ENCODE data around the gene UBE2J2.
A peak's percentile ranks its signal among the peaks of the same experiment; 100 is the strongest.

The UBE2J2 gene

DNA sequence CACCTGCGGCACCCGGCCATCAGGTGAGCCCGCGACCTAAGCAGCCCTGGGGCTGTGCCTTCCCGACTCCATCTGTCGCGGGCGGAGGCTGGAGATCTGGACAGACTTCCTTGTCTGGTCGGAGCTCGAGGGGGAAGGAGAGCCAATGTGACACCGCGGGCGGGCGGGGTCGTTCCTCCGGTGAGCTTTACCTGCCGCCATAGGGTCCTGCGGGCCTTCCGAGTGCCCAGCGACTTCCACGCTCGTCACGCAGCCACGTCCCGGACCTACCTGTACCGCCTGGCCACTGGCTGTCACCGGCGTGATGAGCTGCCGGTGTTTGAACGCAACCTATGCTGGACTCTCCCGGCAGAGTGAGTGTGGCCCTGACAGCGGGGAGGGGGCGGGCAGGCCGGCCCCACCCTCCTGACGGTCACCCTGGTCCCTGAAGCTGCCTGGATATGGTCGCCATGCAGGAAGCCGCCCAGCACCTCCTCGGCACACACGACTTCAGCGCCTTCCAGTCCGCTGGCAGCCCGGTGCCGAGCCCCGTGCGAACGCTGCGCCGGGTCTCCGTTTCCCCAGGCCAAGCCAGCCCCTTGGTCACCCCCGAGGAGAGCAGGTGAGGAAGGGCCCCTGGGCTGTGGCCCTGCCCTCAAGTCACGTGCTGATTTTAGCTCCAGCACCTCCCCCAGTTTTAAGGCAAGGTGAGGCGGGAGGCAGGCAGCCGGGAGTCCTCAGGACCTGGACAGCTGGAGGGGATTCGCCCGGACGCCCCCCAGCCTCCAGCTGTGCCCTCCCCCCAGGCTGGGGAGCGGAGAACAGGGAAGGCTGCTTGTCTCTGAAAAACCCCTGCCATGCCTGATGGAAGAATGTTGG lies 35.8 kb upstream of the UBE2J2 start:
- no peak for DNase-seq

DNA sequence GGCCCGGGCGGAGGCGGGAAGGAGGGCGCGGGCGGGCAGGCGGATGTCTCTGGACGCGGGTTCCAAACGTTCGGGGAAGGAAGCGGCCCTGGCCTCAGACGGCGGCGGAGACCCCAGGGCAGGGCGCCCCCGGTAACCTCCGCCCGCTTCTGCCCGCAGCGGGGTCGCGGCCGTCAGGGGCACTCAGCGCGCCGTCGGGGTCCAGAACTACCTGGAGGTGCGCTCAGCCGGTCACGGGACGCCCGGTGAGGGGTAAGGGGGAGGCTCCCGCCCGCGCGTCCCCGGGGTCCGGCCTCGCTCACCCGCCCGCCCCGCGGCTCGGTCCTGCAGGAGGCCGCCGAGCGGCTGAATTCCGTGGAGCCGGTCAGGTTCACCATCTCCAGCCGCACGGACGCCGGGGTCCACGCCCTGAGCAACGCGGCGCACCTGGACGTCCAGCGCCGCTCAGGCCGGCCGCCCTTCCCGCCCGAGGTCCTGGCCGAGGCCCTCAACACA lies 35.1 kb upstream of the UBE2J2 start:
- DNase-seq, result no peak

DNA sequence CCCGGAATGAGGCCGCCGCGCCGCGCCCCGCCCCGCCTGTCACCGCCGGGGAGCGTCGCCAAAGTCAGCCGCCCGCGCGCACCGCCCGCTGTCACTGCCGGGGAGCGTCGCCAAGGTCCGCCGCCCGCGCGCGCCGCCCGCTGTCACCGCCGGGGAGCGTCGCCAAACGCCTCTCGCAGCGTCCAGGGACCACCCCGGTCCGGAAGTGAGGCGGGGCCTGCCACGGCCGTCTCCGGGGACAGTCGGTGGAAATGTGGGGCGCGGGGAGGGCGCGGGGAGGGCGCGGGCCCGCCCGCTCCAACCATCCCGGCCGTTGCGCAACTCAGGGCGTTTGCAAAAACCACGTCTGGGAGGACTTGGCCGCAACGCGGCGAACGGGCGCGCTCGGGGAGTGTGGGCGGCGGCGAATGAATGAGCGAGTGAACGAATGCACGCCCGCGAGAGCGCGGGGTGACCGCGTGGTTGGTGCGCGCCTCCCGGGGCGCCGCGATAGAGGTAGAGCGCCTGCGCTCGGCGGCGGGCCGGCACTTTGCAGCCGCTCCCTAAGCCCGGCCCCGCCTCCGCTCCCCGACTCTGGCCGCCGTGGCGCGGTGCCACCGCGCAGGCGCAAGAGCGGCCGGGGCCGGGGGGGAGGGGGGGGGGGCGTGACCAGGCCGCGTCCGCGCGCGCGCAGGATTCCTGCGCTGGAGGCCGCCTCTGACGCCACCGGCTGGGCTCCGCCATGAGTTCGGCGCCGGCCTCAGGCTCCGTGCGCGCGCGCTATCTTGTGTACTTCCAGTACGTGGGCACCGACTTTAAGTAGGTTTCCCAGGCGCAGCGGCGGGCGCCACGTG lies 34.5 kb upstream of the UBE2J2 start, which contains the start of the genes ACAP3 and PUSL1:
ACAP3 (minus strand) TSS at position 8 of the 833 bp plus-strand sequence. CDS start 115 bp downstream, outside the sequence.
PUSL1 (plus strand) TSS at position 675 of the 833 bp plus-strand sequence; CDS start at position 722, 47 bp downstream.
- peak; percentile 88 for DNase-seq

DNA sequence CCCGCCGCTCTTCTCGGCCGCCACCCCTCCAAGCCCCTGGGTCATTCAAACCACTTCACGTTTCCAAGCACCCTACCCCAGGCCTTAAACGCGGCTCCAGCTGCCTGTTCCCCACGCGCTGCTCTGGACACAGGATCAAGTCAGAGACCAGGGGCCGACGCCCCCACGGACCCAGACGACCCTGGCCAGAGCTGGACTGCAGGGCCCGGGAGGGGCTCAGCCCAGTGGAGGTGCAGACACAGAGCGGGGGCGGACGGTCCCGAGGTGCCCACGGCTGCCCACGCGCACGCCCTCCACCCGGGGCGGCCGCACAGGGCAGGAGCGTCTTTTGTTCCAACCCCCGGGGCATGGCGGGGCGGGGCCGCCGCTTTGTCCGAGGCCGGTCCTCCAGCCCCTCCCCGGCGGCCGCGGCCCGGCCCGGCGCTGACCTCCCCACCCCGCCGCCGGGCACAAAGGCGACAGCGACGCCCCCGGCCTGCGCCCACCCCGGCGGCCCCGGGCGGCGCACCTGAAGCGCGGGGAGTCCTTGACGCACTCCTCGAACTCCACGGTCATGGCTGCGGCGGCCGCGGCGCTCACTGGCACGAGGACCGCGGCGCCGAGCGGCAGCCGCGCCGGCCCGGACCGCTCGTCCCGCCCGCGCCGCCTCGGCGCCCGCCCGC lies 33.7 kb upstream of the UBE2J2 start:
- DNase-seq, result peak; percentile 38

DNA sequence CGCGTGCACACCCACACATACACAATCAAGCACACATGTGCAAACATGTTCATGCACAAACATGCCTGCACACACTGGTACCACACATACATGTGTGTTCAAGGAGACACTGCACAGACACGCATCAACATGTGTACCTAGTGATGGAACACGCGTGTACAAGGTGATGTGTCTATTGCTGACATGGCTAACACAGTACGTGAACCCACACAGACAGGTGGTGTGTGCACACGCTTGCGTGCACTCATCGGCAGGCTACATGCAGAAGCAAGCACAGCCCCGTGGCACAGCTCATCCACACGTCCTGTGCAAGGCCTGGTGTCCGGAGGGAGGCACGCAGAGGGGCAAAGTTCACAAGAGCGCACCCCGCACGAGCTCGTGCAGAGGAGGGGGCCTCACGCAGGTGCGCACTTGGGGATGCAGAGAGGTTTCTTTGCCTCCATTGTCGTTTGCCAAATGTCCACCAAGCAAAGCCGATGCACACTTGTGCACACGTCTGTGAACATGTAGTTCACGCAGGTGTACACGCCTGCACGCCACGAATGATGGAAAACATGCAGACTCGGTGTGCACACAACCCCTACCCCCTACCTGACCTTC lies 33.1 kb upstream of the UBE2J2 start:
- no peak for DNase-seq

DNA sequence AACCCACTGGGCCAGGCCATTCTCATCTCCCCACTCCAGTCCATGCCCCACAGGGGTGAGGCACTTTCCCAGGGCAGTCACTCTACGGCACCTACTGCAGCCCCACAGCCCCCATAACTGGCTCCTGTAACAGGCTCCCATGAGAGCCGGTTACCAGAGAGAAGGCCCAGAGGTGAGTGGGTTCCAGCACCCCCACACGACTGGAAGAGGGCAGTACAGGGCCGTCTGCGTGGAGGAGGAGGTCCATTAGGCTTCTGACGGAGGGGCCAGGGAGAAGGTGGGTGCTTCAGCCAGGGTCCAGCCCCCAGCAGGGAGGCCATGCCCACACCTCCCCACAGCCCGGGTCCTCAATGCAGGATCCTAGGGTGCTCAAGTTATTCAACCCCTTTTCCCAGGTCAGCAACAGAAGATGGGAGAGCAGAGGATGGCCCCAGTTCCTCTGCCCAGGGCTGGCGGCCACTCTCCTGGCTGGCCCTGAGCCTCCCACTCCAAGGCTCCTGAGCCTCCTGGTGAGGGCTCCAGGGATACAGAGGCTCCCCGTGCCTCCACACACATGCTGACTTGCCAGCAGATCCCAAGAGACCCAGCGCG lies 32.5 kb upstream of the UBE2J2 start:
- DNase-seq, result no peak

DNA sequence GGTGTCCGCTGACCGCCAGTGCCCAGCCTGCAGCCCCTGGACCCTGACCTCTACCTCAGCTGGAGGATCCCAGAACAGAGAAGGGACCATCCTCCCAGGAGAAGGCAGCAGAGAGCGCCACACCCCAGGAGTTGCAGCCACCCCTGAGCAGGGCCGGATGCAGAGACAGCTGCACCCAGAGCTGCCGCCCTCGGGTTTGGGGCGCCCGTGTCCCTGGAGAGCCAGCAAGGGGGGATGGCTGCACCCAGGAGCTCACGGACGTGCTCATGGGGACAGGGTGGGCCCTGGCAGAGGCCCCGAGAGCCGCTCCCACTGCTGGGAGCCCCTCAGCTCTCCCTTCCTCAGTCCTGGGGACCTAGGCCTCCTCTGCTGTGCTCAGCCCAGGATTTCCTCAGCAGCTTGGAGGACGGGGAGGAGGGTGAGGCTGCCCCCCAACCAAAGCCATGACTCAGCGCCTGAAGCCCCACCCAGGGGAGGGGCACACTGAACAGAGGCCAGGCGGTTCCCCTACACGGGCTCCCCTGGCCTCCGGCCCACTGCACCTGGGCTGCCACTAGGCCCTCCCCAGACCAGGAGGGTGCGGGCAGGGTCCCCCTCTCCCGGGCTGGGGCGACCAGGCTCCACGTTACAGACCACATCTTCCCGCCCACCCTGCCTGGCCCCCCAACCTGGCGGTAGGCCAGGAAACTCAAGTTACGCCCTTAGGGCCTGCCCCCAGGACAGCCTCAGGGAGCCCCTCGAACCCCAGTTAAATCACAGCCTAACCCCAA lies 31.8 kb upstream of the UBE2J2 start:
- peak; percentile 63 for DNase-seq

DNA sequence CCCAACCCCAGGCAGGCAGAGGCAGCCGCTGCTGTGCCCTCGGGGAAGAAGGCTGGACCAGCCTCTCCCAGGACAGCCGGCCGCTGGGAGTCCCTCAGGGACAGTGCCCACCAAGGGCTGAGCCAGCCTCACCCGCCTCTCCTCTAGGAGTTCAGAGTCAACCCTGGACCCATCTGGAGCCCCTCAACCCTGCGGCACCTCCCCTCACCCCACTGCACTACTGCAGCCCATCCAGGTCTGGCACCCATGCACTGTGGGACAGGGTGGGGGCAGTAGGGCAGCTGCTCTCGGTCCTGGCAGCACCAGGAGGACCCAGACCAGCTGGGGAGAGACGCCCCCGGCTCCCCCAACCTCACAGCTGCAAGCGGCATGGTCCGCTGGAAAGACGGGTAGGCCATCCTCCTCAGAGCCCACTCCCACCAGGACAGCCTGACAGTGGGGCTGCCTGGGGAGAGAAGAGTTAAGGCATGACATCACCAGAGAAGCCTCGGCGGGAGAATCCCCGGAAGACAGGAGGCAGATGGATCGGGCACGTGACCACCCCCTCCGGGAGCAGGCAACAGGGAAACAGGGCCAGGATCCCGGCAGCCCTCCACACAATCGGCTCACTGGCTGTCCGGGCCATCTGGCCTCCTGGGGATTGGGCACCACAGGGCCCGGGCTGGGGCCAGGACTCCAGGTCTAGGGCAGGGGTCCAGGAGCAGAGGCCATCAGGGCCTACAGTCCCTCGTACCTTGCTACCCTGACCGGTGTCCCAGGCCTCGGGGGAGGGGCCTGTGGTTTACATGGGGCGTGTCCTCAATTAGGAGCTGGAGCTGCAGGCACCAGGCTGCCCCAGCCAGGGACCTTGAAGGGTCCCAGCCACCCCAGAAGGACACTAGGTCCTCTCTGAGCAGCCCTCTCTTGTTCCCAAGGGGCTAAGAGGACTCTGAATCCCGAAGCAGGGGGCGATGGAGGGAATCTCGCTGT lies 31.0 kb upstream of the UBE2J2 start:
- DNase-seq, result no peak

DNA sequence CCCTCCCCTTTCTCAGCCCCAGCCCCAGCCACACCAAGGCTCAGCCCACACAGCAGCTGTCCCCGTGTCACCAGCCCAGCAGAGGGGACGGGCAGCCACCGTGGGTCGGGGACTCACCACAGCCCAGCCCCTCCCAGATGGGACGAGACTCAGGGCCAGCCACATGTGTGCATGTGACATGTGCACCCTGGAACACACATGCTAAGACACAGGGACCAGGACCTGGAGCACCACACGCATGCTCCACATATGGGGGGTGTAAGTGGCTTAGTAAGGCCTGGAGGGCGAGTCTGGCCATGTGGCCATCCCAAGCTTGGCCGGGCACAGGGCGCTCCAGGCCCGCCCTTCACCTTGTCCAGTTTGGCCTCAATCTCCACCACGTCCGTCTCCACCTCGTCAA lies 30.1 kb upstream of the UBE2J2 start:
- DNase-seq, result no peak

DNA sequence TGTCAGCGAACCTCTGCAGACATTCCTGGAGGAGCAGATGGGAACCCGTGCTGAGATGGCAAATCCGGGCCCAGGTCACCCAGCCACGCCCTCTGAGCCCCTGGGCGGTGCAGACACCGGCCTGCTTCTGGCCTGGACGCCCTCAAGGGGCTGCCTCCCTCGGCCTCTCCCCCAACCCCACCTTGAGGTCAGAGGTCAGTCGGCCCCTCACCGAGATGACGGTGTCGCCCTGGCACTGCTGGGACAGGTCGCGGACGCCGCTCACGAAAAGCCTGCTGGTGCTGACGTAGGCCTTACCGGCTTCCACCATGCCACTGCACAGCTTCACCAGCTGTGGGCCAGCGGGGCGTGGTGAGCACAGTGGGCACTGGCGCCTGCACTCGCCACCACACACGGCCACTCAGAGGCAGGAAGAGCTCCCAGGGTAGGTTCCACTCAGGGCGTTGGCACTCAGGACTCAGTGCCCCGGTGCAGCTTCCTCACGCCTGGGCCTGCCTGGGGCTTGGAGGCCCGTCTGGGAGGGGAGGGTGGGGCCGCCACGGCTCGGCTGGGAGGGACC lies 29.4 kb upstream of the UBE2J2 start:
- no peak for DNase-seq

DNA sequence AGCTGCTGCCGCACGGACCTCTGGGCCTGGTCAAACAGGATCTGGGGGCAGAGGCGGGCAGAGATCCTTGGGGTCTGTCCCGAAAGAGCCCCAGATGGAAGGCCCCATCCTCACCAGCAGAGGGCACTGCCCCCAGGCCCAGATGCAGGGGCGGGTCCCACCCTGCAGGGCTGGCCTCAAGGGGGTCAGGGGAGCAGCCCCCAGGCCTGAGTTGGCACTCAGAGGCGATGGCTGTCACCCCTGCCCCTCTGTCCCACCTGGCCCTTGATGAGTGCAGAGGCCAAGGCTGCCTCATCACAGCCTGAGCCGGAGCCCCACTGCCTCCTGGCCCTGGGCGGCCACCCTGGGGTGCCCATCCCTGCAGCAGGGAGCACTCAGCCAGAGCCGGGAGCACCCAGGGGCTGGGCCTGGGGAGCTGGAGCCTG lies 28.4 kb upstream of the UBE2J2 start:
- DNase-seq, result no peak

DNA sequence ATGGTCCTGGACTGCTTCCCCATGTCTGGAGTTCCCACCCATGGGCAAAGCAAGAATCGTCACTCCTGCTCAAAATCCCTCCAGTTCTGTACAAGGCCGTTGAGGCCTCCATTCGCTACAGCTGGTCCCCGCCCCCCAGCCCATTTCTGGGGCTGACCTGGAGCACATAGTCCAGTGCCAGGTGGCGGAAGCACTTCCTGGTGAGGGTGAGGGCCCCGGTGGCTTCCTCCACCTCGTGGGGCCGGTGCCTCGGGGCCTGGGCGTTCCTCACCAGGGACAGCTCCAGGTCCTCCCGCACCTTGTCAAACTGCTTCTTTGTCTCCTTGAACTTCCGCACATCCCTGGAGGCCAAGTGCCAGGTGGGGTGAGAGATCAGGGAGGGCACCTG lies 26.7 kb upstream of the UBE2J2 start:
- no peak for DNase-seq

DNA sequence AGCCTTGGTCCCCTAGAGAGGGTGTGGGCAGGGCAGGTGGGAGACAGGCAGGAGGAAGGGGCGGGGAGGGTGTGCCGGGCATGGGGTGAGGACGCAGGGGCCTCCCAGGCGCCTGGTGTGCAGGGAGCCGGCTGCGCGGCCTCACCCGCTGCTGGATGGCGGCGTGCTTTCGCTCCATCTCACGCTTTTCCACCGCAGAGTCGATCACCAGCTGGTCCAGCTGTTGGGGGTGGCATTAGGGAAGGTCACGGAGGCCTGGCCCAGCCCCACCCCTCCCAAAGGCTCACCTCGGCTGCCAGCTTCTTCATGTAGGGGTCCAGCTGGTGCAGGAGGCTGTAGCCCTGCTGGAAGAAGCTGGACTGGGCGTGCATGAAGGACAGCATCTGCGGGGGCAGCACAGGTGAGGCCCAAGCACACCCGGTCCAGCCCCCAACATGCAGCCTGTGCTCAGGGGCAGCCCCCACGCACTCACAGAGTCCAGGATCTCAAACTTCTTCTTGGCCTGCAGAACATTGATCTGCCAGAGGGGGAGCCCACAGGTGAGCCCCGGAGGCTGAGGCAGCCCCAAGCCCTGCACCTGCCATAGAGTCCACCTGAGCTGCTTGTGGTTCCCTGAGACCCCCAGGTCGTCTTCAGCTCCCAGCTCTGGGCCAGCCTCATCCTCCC lies 26.2 kb upstream of the UBE2J2 start:
- no peak for DNase-seq

DNA sequence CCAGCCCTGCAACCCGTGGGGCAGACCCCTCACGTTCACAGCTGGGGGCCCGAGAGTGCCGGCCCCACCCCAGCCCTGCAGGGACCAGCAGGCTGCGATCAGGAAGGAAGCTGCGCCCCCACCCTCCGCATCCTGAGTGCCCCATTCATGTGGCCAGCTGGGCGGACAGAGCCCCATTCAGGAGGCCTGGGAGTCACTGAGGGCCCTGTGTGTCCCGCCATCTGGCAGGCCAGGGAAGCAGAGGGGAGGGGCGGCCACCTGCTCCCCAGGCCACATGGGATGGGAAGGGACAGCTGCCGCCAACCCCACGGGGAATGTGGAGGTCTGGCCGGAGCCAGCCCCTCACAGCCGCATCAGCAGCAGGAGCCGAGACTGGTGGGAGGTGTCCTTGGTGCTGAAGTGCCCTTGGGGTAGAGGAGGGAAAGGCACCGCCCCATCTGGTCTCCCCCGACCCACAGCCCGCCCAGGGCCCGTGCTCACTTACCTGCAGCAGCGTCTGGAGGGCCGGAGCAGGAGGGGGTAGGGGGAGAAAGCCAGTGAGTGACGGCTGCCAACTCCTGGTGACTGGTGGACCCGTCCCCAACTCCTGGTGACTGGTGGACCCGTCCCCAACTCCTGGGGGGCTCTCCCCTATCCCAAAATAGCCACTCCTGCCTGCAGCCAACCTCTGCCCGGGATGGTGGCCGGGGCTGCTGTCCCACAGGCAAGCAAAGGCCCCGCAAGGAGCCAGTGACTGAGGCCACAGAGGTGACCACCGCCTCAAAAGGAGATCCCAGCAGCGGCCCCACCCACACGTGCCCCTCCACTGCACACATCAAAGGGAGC lies 25.4 kb upstream of the UBE2J2 start:
- no peak for DNase-seq

DNA sequence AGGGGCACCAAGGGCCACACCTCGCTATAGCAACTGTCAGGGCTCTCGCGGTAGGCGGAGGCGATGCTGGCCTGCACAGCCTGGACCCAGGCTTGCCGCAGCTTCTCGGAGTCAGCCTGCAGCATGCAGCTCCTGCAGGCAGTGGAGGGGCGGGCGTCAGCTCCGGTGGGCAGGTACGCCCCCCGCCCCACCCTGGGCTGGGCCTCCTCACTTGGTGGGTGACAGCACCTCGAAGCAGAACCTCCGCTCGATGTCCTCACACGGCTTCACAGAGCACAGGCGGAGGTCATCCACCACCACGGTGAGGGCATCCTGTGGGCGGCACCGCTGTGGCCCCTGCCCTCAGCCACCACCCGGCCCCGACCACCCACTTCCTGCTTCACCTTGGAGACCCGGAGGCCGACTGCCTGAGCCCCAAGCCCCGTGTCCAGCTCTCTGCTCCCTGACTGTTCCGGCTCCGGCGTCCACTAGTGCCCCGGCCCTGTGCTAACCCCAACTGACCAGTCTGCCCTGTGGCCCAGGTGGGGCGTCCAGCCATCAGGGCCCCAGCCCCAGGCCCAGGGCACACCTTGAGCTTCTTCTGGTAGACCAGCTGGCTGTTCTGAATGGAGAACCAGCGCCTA lies 24.3 kb upstream of the UBE2J2 start:
- DNase-seq, result no peak

DNA sequence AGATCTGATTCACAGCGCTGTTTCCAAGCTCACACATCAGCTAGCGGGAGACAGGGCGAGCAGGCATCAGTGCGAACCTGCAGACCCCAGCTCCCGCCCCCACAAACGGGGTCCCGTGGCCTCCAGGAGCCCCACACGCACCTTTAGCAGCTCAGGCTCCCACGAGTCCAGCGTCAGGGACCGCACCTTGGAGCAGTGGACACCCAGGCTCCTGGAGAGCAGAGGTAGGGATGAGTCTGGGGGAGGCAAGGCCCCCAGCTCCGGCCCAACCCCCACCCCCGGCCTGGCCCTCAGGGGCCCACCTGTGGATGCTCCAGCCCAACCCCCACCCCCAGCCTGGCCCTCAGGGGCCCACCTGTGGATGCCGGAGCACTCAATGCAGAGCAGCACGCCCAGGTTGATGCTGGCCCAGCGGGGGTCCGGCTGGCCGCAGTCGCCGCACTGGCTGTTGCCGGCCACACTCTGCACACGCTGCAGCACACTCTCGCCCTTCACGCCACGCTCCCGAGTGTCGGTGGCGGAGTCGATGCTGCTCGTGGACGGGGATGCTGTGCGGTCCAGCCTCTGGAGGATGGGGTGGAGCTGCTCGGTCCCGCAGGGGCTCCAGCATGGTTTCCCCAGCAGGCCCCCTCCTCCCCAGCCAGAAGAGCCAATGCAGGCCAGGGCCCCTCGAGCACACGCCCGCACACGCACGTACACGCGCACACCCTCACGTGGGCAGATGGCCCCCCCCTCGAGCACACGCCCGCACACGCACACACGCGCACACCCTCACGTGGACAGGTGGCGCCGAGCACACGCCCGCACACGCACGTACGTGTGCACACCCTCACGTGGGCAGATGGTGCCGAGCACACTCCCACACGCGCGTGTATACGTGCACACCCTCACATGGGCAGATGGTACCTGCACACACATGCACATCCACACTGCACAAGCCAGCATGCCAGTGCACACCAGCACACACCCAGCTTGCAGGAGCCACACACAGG lies 22.7 kb upstream of the UBE2J2 start:
- no peak for DNase-seq
